Effector CD8-positive, alpha-beta T cell (primary cell): ENCODE data around the gene IL20.

Source experiments
- DNase-seq: peaks from one replicate; lab custom pipeline; 2025; lab: John Stamatoyannopoulos, UW
- total RNA-seq, 4 experiments: gene quantifications; one replicate each; lab custom pipeline; 2026; lab: John Stamatoyannopoulos, UW

The IL20 gene
- 0 reads per million in 4 experiments for total RNA-seq

DNA sequence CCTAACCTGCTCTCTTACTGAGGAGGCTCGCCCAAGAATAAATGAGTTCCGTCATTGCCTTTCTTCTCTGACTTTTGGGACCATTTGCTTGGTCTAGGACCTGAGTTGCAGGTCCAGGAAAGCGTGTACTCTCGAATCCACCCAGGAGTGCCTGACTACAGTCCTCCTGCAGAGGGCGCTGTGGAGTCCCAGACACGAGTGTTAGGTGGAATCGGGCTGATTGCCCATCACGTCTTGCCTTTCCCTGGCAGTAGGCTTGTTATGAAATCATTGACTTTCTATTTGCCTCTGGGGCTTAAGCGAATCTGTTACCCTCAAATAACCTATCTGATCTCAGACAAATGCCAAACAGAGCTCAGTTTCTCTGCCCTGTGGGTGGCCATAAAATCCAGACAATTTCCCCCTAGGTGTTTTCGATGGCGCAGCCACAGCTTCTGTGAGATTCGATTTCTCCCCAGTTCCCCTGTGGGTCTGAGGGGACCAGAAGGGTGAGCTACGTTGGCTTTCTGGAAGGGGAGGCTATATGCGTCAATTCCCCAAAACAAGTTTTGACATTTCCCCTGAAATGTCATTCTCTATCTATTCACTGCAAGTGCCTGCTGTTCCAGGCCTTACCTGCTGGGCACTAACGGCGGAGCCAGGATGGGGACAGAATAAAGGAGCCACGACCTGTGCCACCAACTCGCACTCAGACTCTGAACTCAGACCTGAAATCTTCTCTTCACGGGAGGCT is at the start of gene IL20:
IL20 (plus strand) TSS at position 685 of the 733 bp plus-strand sequence. CDS start 230 bp downstream, outside the sequence.
- DNase-seq: peak; percentile 88

DNA sequence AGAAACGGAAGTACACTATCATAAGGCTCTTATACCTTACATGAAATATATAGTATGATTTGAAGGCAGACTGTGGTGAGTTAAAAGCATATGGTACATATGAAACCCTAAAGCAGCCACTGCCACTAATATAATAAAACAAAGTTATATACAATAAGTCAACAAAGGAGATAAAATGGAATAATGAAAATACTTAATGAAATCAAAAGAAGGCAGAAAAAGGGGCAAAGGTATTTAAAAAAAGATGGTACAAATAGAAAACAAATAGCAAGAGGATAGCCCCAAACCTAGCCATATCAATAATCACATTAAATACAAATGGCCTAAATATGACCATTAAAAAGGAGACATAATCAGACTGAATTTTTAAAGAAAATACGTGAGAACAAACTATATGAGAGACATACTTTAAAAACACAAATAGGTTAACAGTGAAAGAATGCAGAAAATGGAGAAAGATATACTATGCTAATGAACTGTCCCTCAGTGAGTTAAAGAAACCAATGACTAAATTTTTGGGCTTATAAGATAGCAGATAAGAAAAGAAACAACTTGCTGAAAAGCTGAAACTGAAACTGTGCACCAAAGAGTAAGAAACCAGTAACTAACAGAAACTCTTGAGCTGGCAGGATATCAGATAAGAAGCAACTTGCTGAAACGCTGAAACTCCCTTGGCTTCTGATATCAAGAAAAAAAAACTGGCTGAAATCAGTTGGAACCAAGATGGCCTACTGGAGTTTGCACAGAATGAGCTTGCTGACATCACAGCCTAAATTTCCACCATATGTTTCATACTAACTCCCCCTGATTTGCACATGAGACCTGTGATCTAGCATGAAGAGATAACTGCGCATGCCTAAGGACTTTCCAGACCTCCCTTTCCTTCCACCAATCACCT is 48.8 kb upstream of the IL20 start:
- no peak for DNase-seq

- no peak for DNase-seq
Measured at GRCh38 chr1:206821493-206821892, 43.9 kb upstream of the IL20 start.

- DNase-seq: no peak
Measured at GRCh38 chr1:206823727-206824126, 41.7 kb upstream of the IL20 start.

DNA sequence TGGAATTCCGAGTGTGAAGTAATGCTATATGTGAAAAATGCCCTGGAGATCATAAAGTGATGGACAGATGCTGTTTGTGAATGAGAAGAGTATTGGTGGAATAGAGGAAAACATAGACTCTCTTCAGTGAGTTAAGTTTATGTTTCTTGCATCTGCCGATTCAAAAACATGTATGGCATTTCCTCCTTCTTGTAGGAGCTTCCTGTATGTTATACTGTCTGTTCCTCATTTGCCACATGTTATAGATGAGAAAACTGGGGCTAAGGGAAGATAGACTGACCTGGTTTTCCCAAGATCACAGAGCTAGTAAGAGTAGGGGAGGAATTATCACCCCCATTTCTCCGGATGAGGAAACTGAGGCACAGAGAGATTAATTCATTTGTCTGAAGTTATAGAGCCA is 41.1 kb upstream of the IL20 start:
- no peak for DNase-seq

DNA sequence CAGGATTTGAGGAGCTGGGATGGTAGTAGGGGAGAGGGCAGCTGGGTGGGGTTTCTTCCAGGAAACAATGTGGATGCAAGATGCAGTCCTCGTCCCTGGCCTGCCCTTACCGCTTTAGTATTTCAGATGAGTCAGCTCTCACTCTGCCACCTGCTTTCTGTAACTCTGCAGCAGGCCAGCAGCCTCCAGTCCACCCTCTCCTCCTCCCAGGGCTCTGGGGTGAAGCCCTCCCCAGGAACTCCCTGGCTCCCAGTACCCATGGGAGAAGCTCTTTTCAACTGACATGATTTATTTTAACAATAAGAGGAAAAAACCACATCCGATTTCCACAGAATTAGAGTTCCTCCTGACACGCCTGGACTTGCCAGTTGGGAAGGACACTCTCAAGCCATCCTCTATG is 39.0 kb upstream of the IL20 start:
- DNase-seq: no peak

GRCh38 chr1:206828061-206828460 is 37.4 kb upstream of the IL20 start:
- no peak for DNase-seq

- no peak for DNase-seq
Measured at GRCh38 chr1:206828765-206829164, 36.7 kb upstream of the IL20 start.

GRCh38 chr1:206829282-206829681 is 36.1 kb upstream of the IL20 start:
- DNase-seq: no peak

GRCh38 chr1:206829875-206830274 is 35.5 kb upstream of the IL20 start:
- no peak for DNase-seq

- no peak for DNase-seq
Measured at GRCh38 chr1:206831650-206832049, 33.8 kb upstream of the IL20 start.

- no peak for DNase-seq
Measured at GRCh38 chr1:206832352-206832880, 33.0 kb upstream of the IL20 start.

DNA sequence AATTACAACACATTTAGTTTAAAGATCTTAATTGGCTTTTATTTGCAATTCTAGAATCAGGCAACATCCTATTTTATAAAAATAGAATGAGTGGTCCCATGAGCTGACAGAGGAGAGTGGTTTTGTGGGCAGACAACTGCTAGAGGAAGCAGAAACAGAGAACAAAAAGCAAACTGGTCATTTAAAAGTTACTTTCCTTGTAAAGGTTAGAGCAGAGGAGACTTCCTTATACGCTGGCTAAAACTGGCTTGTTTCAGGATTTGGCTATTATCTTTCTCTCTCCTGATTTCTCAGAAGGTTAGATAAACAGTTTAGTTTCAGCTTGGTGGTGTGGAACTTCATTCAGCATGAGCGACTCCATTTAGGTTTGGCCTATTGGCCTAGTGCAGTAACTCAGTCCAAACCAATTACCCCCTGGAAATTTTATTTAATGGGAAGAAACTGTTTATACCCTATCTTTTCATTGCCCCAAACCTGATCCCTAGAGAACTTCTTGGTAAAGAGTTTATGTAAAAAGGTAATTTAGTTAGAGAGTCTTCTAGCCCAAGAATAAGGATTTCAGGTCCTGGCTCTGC is 32.2 kb upstream of the IL20 start:
- DNase-seq: no peak

GRCh38 chr1:206833801-206834200 is 31.6 kb upstream of the IL20 start:
- no peak for DNase-seq

DNA sequence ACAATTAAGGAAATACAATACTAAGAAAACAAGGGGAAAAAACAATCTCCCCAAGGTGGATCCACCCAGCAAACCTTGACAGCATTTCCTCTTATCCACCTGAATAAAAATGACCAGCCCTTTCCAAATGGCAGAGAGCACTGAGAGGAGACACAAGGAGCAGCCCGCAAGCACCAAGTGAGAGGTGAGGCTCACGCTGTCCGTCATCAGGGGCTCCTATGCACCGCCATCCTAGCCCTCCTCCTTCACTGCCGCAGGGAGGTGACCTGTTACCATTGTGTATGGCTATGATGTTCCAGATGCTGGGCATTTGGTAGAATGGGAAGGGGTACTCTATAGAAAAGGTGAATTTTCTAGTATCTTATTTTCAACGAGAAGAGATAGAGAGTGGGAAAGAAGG is 31.2 kb upstream of the IL20 start:
- no peak for DNase-seq

- no peak for DNase-seq
Measured at GRCh38 chr1:206834711-206835110, 30.7 kb upstream of the IL20 start.

GRCh38 chr1:206835186-206835585 is 30.2 kb upstream of the IL20 start:
- DNase-seq: no peak

DNA sequence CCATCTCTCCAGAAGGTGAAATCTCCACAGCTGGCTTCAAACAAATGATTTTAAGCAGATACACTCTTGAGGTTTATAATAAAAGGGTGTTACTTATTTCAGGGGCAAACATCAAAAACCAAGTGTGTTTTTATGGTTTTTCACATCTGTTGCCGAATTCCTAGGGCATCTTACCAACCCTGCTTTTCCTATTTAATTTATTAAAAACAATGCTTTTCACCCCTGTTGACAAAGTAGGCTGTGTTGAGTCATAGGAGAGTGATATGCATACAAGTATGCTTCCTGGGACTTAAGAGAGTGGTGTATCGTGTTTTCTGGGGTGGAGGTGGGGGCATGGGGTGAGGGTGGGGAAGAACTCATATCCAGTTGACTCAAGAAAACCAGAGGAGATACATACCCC is 29.3 kb upstream of the IL20 start:
- DNase-seq: no peak

DNA sequence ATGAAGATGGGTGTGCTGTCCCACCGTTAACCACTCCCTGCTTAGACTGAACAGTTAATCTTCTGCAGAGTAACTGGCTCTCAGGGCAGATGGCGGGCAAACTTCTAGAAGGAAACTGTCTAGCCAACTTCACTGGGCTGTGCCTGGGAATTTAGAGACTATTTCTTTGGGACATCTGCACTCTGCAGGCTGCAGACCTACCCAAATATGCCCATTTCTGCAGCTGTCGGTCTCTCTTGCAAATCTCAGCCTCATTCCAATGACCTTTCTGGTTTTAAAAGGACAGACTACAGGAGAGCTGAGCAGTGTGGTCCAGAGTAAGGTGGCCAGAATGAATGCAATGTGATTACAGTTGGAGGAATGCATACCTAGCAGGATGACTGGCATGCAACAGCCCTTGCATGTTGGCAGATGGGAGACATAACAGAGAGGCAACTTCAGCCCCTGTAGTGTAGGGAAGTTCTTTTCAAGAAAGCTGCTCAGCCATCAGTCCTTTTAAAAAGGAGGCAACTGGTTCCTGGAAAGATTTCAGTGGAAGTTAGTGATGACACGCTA is 26.3 kb upstream of the IL20 start:
- DNase-seq: no peak

GRCh38 chr1:206839857-206840256 is 25.6 kb upstream of the IL20 start:
- no peak for DNase-seq

- no peak for DNase-seq
Measured at GRCh38 chr1:206841609-206842323, 23.7 kb upstream of the IL20 start.
